GM18909 (cell line): ENCODE measurements around the gene ZBP1.

ENCODE experiments used
- ATAC-seq: cut with Tn5 transposase; IDR thresholded peaks from one replicate; pipeline ENCODE4 v1.9.1; 2021; ENCODE audit warnings: mild to moderate bottlenecking; ENCODE audit not compliant: unreplicated experiment, poor library complexity

ZBP1 gene

DNA sequence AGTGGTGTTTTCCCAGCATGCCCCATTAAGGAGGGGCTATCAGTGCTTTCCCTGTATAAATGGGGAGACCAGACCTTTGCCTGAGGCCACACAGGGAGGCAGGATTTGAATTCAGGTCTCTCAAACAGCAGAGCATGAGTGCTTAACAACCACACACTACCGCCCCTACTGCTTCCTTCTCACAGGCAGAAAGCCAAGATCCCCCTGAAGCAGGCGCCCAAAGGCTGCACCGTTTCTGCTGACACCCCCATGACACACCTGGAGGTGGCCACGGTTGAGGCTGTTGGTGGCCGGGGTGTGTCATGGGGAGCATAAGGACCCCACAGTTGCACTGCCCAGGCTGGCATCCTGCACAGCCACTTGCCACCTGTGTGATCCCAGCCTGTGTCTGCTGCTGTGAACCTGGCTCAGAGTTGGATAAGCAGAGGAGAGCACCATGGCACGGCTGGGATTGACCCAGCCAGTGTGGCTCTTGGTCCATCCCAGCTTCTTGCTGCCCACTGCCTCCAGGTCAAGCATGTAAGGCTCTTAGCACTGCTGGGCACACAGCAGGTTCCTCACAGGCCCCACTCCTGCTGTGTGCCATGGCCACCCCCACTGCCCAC, 31.0 kb downstream of the ZBP1 start:
- no peak for ATAC-seq

DNA sequence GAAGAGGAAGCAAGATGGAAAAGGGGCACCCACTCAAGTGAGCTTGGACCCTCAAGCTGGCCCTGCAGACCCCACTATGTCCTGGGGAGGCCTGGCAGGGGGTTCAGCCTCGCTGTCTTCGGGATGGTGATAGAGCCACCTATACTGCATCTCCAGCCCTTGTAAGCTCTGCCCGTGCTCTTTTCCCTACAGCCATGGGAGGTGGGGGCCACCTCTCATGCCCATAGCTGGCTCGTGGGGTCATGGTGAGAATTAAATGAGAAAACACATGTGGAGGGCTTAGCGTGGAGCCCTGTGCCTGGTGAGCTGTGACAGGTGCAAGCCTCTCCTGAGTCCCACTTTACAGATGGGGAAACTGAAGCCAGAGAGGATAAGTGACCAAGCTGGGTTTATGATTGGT, 31.6 kb downstream of the ZBP1 start:
- no peak for ATAC-seq

DNA sequence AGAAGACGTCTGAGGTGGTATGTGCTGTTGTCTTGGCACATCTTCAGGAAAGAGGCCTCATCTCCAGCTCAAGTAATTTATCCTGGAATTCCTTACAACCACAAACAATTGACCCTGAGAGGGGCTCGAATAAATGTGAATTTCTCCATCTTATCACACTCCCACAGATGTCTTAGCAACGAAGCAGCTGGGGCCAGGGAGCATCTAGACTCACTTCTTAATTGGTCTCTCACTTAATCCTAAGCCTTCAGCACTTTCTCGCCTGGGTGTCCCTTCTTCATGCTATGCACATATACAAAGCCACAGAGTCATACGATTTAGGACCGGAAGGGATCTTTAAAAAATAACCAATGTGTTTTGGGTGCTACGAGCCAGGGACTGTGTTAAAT, 32.2 kb downstream of the ZBP1 start:
- ATAC-seq: no peak

DNA sequence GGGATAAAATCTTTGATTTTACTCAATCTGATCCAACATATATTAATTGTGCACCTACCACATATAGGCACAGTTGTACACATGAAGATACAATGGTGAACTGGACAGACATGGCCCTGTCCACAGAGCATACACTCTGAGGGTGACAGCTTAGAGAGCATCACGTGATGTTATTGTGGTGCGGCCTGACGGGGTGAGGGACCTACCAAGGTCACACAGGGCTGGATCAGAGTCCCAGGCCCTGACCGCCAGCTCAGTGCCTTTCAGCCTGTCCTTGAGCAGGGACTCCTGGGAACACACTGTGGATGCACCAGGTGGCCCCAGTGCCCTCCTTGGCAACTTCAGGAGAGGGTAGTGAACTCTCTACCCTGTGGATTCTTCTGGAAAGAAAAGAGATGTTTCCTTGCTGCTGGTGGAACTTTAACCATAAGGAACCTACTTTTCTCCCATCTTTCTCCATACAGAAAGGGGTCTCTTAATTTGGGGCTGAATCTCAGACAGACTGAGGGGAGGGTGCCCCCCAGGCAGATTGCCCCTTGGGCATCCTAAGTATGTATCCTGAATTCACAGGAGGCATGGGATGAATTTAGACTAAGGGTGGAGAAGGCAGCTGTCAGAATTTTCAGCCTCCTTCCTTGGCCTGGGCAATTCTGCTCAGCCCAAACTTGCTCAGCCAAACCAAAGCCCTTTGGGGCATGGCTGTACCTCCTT, 32.8 kb downstream of the ZBP1 start:
- ATAC-seq: no peak

DNA sequence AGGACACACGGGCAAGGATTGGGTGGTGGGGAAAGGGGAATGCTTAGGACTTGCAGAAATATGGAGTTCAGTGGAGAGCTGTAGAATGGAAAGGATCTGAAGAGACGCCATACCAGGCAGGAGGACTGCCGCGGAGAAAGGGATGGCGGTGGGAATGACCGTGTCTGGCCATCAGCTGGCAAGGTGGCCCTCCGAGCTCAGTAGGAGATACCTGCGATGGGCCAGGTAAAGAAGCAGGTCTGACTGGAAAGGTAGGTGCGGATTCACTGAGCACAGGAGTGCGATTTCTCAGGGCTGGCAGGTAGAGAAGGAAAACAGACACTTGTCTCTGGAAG, 33.3 kb downstream of the ZBP1 start:
- ATAC-seq: no peak

DNA sequence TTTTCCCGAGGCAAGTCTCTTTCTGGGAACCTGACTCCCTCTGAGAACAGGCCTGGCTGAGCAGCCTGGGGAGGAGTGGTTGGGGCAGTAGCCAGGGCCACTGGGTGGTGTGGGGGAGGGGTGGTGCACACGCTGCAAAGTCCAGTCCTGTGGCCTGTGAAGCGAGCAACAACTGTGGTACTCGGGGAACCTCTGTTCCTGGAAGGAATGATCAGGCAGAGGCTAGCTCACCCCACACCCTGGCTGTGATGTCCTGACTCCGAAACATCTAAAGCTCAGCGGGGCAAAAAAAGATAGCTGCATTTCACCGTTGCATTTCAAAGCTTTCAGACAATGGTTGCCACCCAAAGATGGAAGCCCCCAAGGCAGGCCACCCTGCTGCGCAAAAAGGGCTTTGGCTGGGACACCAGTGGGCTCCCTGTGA, 33.8 kb downstream of the ZBP1 start:
- ATAC-seq: no peak

DNA sequence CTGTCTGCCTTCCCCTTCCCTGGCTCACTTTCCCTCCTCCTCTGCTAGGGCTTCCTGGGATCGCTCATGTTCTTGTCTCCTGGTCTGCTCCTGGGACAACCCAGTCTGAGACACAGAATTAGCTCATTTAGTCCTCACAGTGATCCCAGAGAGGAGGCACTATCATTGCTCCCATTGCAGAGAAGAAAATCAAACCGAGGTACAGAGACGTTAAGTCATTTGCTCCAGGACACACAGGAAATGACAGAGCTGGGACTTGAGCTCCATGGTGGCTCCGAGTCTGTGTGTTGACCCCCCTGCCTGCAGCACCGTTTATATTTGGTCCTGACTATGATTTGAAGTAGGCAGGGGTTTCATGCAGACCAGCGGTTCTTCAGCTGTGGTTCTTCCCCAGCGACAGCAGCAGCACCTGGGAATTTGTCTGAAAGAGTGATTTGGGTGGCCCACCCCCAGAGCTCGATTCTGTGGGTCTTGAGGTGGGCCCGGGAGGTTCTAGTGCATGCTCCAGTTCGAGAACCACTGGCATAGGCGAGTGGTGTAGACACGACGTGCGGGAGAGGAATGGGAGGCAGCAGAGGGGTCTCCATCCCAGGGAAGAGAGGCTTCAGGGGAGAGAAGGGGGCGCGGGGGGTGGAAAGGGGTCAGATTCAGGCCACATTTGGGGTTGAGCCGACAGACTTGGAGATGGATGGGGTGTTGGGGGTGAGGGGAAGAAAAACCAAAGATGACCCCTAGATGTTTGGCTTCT, 34.6 kb downstream of the ZBP1 start:
- ATAC-seq: no peak

DNA sequence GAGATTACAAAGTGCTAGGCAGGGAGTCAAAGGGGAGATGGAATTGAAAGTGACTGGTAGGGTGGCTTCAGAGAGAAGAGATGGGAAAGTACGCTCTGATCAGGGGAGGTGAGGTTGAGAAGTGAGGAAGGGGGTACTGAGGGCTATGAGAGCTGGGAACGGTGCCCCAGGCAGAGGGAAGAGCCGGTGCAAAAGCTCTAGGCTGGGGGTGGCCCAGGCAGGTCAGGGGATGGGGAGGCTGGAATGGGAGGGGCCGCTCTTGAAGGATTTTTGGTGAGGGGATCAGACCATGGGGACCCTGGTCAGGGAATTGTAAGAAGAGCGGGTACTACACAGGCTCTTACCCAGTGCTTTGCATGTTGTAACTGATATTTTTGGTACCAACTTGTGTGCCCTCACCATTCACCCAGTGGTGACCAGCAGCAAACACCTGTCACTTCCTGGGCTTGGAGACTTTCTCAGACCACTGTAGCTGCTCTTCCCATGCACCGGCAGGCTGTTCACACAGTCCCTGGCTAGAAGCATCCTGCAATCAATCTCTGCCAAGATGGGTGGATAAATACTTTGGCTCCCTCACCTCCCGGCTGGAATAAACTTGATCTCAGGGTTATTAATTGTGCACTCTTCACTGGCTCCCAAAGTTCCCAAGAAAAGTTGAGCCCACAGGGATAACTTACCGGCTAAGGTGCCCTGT, 35.3 kb downstream of the ZBP1 start:
- ATAC-seq: no peak

DNA sequence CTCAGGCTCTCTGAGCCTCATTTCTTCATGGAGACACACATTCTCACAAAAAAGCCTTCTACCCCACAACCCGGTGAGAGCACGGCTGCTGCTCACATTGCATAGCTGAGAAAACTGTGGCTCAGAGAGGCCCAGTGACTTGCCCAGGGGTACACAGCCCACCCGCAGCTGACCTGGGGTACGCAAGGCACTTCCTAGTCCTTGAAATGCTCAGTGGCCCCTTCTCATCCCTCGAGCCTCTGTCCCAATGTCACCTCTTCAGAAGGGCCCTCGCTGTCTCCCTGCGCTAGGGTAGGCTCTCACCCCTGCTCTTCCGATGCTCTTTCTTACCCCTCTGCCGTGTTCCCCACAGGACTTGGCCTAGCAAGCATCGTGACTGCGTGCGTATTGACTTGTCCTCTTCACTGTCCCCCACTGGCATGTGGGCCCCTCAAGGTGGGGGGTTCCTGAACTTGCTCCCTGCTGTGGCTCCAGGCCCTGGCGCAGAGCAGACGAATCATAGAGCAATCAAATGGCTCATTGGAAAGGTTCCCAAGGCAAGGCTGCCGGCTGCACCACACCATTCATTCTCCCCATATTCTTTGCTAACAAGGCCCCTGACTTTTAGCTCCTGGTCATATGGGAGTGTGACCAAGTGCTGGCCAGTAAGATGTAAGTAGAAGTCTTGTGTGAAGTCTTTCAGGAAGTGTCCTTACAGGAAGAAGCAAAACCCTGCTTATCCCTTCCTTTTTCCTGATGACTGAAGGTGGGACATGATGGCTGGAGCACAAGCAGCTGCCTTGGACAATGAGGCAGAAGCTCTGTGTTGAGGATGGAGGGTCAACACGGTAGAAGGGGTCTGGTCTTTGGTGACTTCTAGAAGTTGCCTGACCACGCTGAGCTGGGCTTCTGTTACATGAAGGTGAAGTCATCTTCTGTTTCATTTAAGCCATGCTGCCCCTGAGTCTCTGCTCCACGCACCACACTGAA, 36.7 kb downstream of the ZBP1 start:
- ATAC-seq: no peak

DNA sequence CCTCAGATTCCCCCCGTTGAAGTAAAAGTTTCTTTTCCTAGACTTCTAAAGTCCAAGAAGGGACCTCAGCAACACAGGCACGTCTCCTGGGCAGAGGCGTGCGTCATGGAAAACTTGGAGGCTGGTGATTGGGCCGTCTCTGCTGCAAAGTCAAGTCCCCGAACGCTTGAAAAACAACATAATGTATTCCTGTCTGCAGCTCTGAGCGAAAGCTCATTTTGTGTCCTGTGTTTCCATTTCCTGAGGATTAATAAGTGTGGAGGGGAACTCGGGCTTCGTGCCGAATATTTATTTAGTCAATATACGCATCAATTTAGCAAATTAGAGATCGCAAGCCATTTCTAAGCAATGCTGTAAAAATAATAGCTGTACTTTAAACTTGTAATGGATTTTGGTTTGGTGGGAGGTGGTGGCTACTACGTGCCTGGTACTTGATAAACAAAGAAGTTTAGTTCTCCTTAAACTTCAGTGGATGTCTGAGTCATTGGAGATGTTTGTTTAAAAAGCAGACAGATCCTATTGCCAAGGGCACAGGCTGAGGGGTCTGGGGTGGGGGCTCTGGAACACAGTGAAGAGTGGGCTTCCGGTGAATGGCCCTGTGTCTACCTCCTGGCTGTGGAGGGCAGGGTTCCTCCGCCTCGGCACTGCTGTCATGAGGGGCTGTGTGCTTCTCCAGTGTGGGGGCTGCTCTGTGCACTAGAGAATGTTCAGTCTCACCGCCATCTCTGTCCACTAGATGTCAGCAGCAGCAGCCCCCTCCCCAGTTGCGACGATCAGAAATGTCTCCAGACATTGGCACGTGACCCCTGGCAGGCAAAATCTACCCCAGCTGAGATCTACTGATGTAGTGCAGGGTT, 37.6 kb downstream of the ZBP1 start:
- ATAC-seq: no peak

DNA sequence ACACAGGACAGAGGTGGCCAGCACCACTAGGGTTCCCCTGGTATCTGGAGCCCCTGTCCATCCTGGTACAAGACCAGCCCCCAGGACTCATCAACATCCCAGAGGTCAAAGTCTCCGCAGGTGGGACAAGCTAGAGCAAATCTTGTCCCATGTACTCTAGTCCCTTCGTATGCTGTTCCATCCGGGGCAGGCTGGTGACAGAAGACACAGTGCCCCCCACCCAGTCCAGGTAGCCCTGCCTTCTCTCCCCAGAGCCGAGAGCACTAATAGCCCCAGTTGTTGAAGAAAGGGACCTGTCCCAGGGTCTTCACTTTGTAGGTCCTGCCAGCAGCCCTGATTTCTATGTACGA, 38.2 kb downstream of the ZBP1 start:
- no peak for ATAC-seq

DNA sequence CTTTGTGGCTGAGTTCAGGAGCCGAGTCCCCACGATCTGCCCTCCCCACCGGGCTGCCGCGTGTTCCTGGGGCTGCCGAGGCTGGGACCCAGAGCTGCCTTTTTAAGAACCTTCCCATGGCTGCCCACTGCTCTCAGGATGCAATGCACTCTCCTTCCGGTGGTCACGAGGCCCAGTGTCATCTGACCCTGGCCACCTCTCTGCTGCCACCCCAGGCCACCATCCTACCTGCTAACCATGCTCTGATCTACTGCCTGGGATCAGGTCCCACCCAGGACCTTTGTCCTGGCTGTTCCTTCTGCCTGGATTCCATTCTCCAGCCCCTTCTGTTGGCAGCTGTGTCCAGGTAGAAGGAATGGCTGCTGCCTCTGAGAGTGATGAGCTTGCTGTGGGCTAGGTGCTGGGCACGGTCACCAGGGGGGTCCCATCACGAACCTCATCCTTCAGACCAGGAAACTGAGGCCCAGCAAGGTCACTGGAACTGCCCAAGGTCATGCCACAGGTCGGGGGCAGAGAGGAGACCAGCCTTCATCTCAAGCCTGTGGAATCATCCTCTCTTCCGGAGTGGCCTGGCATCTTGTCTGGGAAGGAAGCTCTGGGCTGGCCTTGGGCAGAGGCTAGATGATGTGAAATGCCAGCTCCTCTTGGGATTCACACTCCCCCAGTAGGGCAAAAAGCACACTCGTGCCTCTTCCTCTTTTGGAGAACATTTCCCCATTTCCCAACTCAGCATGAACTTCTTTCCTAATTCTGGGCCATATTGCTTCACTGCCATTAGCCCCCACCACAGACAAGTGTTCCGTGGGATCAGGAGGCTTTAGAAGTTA, 38.8 kb downstream of the ZBP1 start:
- ATAC-seq: no peak

DNA sequence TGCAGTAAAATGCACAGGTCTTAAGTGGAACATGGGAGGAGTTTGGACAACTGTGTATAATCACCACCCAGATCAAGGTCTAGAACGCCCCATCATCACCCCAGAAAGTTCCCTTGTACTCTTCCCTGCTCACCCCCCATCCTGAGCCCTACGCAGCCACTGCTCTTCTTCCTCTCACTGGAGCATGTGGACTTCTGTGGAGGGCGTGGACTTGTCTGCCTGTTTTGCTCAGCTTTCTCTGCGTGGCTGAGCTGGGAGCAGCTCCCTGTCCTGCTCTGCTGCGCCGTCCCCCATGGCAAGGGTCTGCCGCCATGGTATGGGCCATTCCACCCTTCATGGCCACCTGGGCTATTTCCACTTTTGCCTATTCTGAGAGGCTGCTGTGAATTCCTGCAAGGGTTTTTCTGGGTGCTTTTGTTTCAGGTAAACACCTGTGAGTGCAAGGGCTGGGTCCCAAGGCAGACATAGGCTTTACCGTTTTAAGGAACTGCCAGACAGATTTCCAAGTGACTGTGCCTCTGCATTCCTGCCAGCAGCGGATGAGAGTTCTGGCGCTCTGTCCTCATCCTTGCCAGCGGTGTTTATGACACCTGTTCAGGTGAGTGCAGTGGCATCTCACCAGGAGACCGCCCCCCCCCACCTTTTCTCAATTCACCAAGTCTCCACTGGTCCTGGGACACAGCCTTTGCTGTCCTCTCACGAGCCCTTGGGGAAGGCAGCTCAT, 39.6 kb downstream of the ZBP1 start:
- no peak for ATAC-seq

DNA sequence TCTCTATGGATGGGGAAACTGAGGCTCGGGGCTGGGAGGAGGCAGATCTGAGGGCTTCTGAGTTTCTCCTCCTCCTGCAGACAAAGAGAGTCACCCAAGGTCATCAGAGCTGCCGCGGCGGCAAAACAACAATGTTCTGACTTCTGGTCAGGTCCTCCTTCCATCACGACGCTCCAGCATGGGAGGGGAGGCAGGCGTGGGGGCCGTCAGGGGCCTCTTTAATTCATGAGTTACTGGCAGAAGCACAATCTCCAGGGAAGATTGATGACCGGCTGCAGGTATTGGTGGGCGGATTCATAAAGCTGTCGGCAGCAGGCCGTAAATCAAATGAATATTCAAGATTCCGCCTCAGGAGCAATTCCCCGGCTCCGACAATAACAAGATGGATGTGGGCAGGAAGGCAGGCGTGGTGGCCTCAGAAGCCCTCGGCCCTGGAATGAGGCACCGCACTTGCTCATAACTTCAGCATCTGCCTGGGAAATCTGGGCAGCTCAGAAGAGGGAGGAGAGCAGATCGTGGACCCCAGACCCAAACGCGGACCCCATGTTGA, 40.3 kb downstream of the ZBP1 start:
- no peak for ATAC-seq

DNA sequence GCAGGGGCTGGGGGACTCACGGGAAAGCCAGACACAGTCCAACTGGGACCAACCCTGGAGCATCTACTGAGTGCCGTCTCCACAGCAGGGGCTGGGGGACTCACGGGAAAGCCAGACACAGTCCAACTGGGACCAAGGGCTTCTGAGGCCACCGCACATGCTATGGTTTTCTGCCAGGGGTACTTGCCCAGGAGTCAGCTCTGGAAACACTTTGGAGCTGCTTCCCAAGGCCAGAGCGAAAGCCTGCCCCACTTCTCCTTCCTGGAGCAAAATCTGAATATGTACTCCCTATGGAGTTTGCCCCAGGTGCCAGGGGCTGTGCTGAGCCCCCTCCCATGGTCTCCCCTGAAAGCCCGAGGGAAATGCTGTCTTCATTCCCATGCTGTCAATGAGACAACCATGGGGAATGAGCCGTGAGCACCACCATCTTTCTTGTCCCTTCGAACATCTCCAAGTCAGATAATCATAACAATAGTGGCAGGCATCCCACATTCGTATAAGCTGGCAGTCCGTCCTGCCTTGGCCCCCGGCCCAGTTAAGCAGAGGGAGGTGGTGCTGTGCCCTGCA, 40.8 kb downstream of the ZBP1 start:
- no peak for ATAC-seq

DNA sequence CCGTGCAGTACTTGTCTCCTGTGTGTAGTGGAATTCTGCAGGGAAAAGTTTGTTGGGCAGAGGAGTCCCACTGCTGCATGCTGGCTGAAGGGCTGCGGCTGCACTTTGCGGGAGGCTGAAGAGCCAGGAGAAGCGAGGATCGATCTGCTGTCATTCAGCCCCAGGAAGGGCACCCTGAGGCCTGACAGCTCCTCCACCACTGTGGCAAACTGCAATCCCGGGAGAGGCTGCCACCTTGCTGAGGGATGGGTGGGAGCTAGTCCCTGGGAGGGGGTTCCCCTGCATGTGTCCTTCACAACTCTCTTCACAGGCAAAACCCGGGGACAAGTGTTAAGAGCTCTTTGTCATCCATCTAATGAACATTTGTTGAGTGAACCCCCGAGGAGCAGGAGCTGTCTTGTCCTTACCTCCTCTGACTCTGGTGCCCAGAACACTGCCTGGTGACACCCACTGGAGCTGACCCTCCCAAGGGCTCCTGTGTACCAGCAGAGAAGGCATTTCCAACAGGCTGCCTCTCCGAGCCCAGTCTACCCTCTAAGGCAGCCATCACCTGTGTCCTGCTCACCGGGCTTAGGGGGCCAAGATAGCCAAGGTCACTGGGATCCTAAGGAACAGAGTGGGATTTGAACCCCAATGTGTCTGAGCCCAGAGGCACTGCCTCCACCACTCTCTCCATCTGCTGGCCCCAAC, 41.6 kb downstream of the ZBP1 start:
- no peak for ATAC-seq
